IPS-NIHi7 (cell line): ENCODE measurements around the gene PEX11A.
A peak's percentile ranks its signal among the peaks of the same experiment; 100 is the strongest.

Experiments
- DNase-seq: peaks from one replicate; pipeline ENCODE4 v3.0.0; 2012; ENCODE audit warnings: mixed read lengths; ENCODE audit errors: extremely low spot score

Gene PEX11A

GRCh38 chr15:89675606-89676005 is 14.9 kb downstream of the PEX11A start:
- no peak for DNase-seq

- no peak for DNase-seq
These were observed 16.0 kb downstream of the PEX11A start for GRCh38 chr15:89674526-89674925.

- DNase-seq = peak; percentile 92
These were observed 17.4 kb downstream of the PEX11A start for GRCh38 chr15:89673165-89673512.

- no peak for DNase-seq
These were observed 18.1 kb downstream of the PEX11A start for GRCh38 chr15:89672221-89673164.

GRCh38 chr15:89671687-89672086 is 18.9 kb downstream of the PEX11A start:
- no peak for DNase-seq

- no peak for DNase-seq
These were observed 19.5 kb downstream of the PEX11A start for GRCh38 chr15:89670971-89671560.

- no peak for DNase-seq
These were observed 20.6 kb downstream of the PEX11A start for GRCh38 chr15:89669941-89670340.

- no peak for DNase-seq
These were observed 21.2 kb downstream of the PEX11A start for GRCh38 chr15:89669309-89669865.

GRCh38 chr15:89668171-89668570 is 22.4 kb downstream of the PEX11A start:
- no peak for DNase-seq

GRCh38 chr15:89667706-89667960 is 22.9 kb downstream of the PEX11A start:
- DNase-seq = no peak

GRCh38 chr15:89666858-89667705 is 23.5 kb downstream of the PEX11A start:
- DNase-seq = no peak

- no peak for DNase-seq
These were observed 24.2 kb downstream of the PEX11A start for GRCh38 chr15:89666184-89666857.

GRCh38 chr15:89665449-89666181 is 24.9 kb downstream of the PEX11A start:
- peak; percentile 74 for DNase-seq

- no peak for DNase-seq
These were observed 25.9 kb downstream of the PEX11A start for GRCh38 chr15:89664441-89665350.

- DNase-seq = peak; percentile 58
These were observed 27.5 kb downstream of the PEX11A start for GRCh38 chr15:89662893-89663626.

- no peak for DNase-seq
These were observed 30.0 kb downstream of the PEX11A start for GRCh38 chr15:89660556-89660955.

GRCh38 chr15:89659295-89659694 is 31.3 kb downstream of the PEX11A start:
- no peak for DNase-seq

GRCh38 chr15:89657686-89658200 is 32.8 kb downstream of the PEX11A start:
- no peak for DNase-seq
